OCI-LY7 (cell line): ENCODE measurements around the gene ADAMTS6.

ENCODE experiments used
- EZH2phosphoT487 ChIP-seq: fragments of 200-600 bp; sonication (generic); IDR thresholded peaks from 2 replicates; pipeline ENCODE4 v1.6.1; 2018; ENCODE audit warnings: low read depth, borderline replicate concordance, mild to moderate bottlenecking, mixed run types, antibody characterized with exemption, low read length, moderate library complexity, mixed read lengths
- TF ChIP-seq, protein P1 (sequence below): fragments of 200-600 bp; sonication (generic); conservative IDR thresholded peaks from 2 replicates; pipeline ENCODE4 v1.5.1; 2014; ENCODE audit warnings: mild to moderate bottlenecking, antibody characterized with exemption, low read length, moderate library complexity, mixed read lengths

DNA sequence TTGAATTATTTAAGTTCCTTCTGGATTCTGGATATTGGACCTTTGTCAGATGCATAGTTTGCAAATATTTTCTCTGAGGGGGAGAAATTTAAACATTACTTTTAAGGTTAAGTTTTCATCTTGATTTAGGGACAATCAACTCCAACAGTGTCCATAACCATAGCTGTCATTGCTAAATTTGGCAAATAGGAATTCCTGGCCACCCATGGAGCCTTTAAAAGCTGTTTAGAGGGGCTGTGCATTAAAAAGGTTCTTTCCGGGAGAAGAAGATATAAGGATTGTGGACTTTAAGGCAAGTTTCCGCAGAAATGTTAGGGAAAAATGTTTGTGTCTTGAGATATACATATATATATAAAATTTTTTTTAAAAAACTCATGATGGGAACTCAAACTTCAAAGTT, 339.7 kb downstream of the ADAMTS6 start:
- TF ChIP-seq, protein P1, sequence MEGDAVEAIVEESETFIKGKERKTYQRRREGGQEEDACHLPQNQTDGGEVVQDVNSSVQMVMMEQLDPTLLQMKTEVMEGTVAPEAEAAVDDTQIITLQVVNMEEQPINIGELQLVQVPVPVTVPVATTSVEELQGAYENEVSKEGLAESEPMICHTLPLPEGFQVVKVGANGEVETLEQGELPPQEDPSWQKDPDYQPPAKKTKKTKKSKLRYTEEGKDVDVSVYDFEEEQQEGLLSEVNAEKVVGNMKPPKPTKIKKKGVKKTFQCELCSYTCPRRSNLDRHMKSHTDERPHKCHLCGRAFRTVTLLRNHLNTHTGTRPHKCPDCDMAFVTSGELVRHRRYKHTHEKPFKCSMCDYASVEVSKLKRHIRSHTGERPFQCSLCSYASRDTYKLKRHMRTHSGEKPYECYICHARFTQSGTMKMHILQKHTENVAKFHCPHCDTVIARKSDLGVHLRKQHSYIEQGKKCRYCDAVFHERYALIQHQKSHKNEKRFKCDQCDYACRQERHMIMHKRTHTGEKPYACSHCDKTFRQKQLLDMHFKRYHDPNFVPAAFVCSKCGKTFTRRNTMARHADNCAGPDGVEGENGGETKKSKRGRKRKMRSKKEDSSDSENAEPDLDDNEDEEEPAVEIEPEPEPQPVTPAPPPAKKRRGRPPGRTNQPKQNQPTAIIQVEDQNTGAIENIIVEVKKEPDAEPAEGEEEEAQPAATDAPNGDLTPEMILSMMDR, result no peak
- TF ChIP-seq EZH2phosphoT487, result no peak
